ENCODE data around the gene PMS2.
"Not testable (repeated sequence)": the region's sequence is repeated elsewhere in the genome, so short reads cannot be mapped to it uniquely, and the experiment has no call there.

The PMS2 gene

DNA sequence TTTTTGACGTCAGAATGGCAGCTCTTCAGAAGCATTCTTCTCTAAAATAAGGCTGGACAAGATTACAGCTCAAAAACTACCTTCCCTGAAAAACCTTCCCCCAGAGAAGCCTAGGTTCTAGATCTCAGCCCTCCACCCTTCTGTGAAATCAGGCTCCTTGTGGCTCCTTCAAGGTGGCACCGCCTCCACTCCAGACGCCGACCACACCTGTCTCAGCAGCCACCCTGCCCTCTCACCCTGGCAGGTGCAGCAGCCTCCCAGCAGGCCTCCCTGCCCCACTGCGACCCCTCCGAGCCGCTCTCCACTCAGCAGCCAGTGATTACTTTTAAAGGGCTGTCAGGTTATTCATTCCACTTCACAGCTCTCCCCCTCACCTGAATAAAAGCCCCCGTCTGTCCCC, 35.3 kb downstream of the PMS2 start:
- not testable (repeated sequence) for H2BK120ac ChIP-seq (ENCODE audit: insufficient read depth, low read length, poor library complexity); DNase-seq

DNA sequence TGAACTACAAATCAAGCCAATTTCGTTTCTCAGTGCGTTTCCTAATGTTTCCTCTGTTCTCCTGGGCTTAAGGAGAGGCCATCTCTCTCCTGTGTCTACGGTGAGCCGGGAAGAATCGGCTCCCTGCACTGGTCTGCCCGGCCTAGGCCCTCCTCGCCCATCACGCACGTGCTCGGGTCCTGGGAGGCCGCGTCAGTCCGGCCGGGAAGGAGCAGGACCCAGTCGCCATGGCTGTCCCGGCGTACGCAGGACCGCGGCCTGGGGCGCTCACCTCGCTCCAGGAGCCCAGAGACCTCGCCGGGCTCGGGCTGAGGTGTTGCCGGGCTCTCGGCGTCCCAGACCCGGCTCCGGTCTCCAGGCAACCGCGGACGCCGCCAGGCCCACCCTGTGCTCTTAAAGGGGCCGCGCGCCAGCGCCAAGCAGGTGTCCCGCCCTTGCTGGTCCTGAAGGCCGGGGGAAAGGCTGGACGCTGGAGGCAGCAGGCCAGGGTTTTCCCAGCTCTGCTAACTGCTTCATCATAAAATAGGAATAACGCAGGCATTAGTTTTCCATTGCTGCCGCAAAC, 38.4 kb downstream of the PMS2 start, which contains the start of gene RSPH10B:
RSPH10B (minus strand) TSS at position 343 of the 565 bp plus-strand sequence. CDS start 3,573 bp downstream, outside the sequence.
- H3K36me3 ChIP-seq (ENCODE audit: control insufficient read depth in 1 of 2, insufficient read depth in 2 of 2, low read length in 2 of 2); H4K91ac ChIP-seq (ENCODE audit: low read depth, low read length); H4K8ac ChIP-seq (ENCODE audit: low read depth, low read length); H3K4me3 ChIP-seq (ENCODE audit: low read depth, low read length); H3K4me1 ChIP-seq (ENCODE audit: control insufficient read depth in 1 of 2, insufficient read depth in 2 of 2, low read length in 2 of 2); H3K79me2 ChIP-seq (ENCODE audit: control insufficient read depth, insufficient read depth, low read length, poor library complexity); H3K27me3 ChIP-seq (ENCODE audit: insufficient read depth, low read length); H3K79me1 ChIP-seq (ENCODE audit: low read length); H2BK12ac ChIP-seq (ENCODE audit: low read length); H3K9me3 ChIP-seq (ENCODE audit: insufficient read depth, low read depth, low read length); H3K18ac ChIP-seq (ENCODE audit: low read length); H3K4ac ChIP-seq (ENCODE audit: low read depth, low read length); DNase-seq; H3K23ac ChIP-seq (ENCODE audit: low read length); H4K12ac ChIP-seq (ENCODE audit: low read depth, low read length); H2BK120ac ChIP-seq (ENCODE audit: insufficient read depth, low read length, poor library complexity); H3K27ac ChIP-seq (ENCODE audit: low read depth, low read length); H2BK5ac ChIP-seq (ENCODE audit: low read depth, low read length, poor library complexity); H3K14ac ChIP-seq (ENCODE audit: low read length); H2AK5ac ChIP-seq (ENCODE audit: low read length); H3K9ac ChIP-seq (ENCODE audit: low read length); H2AFZ ChIP-seq (ENCODE audit: insufficient read depth, low read length, poor library complexity): not testable (repeated sequence)
- no CpG with 5 or more reads among the region's 43 CpGs for WGBS (ENCODE audit: extremely low coverage, insufficient coverage, insufficient read length)
- peak within 1 kb of the TSS; percentile 47 for H3K4me2 ChIP-seq (ENCODE audit: low read length)

More for the DNA sequence above, 35.3 kb downstream of the PMS2 start:
- not testable (repeated sequence) for H3K27me3 ChIP-seq (ENCODE audit: insufficient read depth, low read length); H2AK5ac ChIP-seq (ENCODE audit: low read length); H3K18ac ChIP-seq (ENCODE audit: low read length); H4K8ac ChIP-seq (ENCODE audit: low read depth, low read length); H3K79me1 ChIP-seq (ENCODE audit: low read length); H3K36me3 ChIP-seq (ENCODE audit: control insufficient read depth in 1 of 2, insufficient read depth in 2 of 2, low read length in 2 of 2); H3K14ac ChIP-seq (ENCODE audit: low read length); H3K23ac ChIP-seq (ENCODE audit: low read length); H3K79me2 ChIP-seq (ENCODE audit: control insufficient read depth, insufficient read depth, low read length, poor library complexity); H4K12ac ChIP-seq (ENCODE audit: low read depth, low read length); H2BK5ac ChIP-seq (ENCODE audit: low read depth, low read length, poor library complexity); H3K9me3 ChIP-seq (ENCODE audit: insufficient read depth, low read depth, low read length); H3K4me2 ChIP-seq (ENCODE audit: low read length); H4K91ac ChIP-seq (ENCODE audit: low read depth, low read length); H2AFZ ChIP-seq (ENCODE audit: insufficient read depth, low read length, poor library complexity); H3K4me3 ChIP-seq (ENCODE audit: low read depth, low read length); H3K9ac ChIP-seq (ENCODE audit: low read length); H3K4ac ChIP-seq (ENCODE audit: low read depth, low read length); H3K4me1 ChIP-seq (ENCODE audit: control insufficient read depth in 1 of 2, insufficient read depth in 2 of 2, low read length in 2 of 2); H3K27ac ChIP-seq (ENCODE audit: low read depth, low read length); H2BK12ac ChIP-seq (ENCODE audit: low read length)
- WGBS (ENCODE audit: extremely low coverage, insufficient coverage, insufficient read length): no CpG with 5 or more reads among the region's 8 CpGs

DNA sequence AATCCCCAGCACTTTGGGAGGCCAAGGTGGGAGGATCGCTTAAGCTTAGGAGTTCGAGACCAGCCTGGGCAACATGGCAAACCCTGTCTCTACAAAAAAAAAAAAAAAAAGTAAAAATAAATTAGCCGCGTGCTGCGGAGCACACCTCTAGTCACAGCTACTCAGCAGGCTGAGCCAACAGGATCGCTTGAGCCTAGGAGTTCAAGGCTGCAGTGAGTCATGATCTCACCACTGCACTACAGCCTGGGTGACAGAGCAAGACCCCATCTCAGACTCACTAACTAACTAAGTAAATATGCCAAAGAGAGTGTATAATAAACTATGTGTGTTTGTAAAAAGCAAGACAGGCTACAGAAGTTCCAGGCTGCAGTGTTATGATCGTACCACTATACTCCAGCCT, 45.0 kb downstream of the PMS2 start:
- H2BK5ac ChIP-seq (ENCODE audit: low read depth, low read length, poor library complexity); H3K18ac ChIP-seq (ENCODE audit: low read length); H2BK120ac ChIP-seq (ENCODE audit: insufficient read depth, low read length, poor library complexity); H2AK5ac ChIP-seq (ENCODE audit: low read length); H3K9me3 ChIP-seq (ENCODE audit: insufficient read depth, low read depth, low read length); H4K8ac ChIP-seq (ENCODE audit: low read depth, low read length); H3K4ac ChIP-seq (ENCODE audit: low read depth, low read length); H3K9ac ChIP-seq (ENCODE audit: low read length); H3K23ac ChIP-seq (ENCODE audit: low read length); H4K12ac ChIP-seq (ENCODE audit: low read depth, low read length); H3K4me1 ChIP-seq (ENCODE audit: control insufficient read depth in 1 of 2, insufficient read depth in 2 of 2, low read length in 2 of 2); H3K4me2 ChIP-seq (ENCODE audit: low read length); DNase-seq; H3K79me2 ChIP-seq (ENCODE audit: control insufficient read depth, insufficient read depth, low read length, poor library complexity); H3K27me3 ChIP-seq (ENCODE audit: insufficient read depth, low read length); H3K27ac ChIP-seq (ENCODE audit: low read depth, low read length); H3K36me3 ChIP-seq (ENCODE audit: control insufficient read depth in 1 of 2, insufficient read depth in 2 of 2, low read length in 2 of 2); H2BK12ac ChIP-seq (ENCODE audit: low read length); H3K79me1 ChIP-seq (ENCODE audit: low read length); H2AFZ ChIP-seq (ENCODE audit: insufficient read depth, low read length, poor library complexity); H4K91ac ChIP-seq (ENCODE audit: low read depth, low read length); H3K14ac ChIP-seq (ENCODE audit: low read length); H3K4me3 ChIP-seq (ENCODE audit: low read depth, low read length): not testable (repeated sequence)
- no CpG with 5 or more reads among the region's 7 CpGs for WGBS (ENCODE audit: extremely low coverage, insufficient coverage, insufficient read length)

DNA sequence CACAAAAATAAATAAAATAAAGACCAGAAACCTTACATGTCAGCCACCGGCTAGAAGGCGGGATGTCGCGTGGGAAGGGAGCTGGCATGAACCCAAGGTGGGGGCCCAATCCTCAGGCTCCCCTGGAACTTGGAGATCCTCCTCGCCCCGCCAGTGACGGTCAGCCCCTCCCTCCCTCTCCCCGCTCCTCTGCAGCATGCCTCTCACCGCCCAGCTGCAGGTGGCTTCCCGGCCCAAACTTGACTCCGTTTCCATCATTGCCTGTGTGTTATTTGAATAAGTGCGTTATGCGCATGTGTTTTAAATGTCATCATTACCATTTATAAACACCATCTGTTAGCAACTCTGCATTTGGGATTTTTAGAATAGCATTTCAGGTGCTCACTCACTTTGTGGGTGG, 45.6 kb downstream of the PMS2 start:
- WGBS (ENCODE audit: extremely low coverage, insufficient coverage, insufficient read length): no CpG with 5 or more reads among the region's 13 CpGs
- not testable (repeated sequence) for H3K4ac ChIP-seq (ENCODE audit: low read depth, low read length); H3K9ac ChIP-seq (ENCODE audit: low read length); H2AK5ac ChIP-seq (ENCODE audit: low read length); H3K18ac ChIP-seq (ENCODE audit: low read length); H2AFZ ChIP-seq (ENCODE audit: insufficient read depth, low read length, poor library complexity); H3K4me3 ChIP-seq (ENCODE audit: low read depth, low read length); H3K79me1 ChIP-seq (ENCODE audit: low read length); H3K4me1 ChIP-seq (ENCODE audit: control insufficient read depth in 1 of 2, insufficient read depth in 2 of 2, low read length in 2 of 2); DNase-seq; H3K4me2 ChIP-seq (ENCODE audit: low read length); H3K14ac ChIP-seq (ENCODE audit: low read length); H3K27me3 ChIP-seq (ENCODE audit: insufficient read depth, low read length); H3K27ac ChIP-seq (ENCODE audit: low read depth, low read length); H3K79me2 ChIP-seq (ENCODE audit: control insufficient read depth, insufficient read depth, low read length, poor library complexity); H4K8ac ChIP-seq (ENCODE audit: low read depth, low read length); H2BK5ac ChIP-seq (ENCODE audit: low read depth, low read length, poor library complexity); H4K12ac ChIP-seq (ENCODE audit: low read depth, low read length); H4K91ac ChIP-seq (ENCODE audit: low read depth, low read length); H2BK120ac ChIP-seq (ENCODE audit: insufficient read depth, low read length, poor library complexity); H3K36me3 ChIP-seq (ENCODE audit: control insufficient read depth in 1 of 2, insufficient read depth in 2 of 2, low read length in 2 of 2); H3K23ac ChIP-seq (ENCODE audit: low read length); H3K9me3 ChIP-seq (ENCODE audit: insufficient read depth, low read depth, low read length); H2BK12ac ChIP-seq (ENCODE audit: low read length)
